ENCODE data around the gene RAB36. TPM values are rescaled to one million over a fixed set of nuclear protein-coding genes. Genes with fewer than 3 reads are reported as not detected.

The RAB36 gene
- polyA plus RNA-seq, 1 donor (not counting 4 experiments of a cell fraction or from before 2014, with no cell fraction given) = 1.9 TPM

DNA sequence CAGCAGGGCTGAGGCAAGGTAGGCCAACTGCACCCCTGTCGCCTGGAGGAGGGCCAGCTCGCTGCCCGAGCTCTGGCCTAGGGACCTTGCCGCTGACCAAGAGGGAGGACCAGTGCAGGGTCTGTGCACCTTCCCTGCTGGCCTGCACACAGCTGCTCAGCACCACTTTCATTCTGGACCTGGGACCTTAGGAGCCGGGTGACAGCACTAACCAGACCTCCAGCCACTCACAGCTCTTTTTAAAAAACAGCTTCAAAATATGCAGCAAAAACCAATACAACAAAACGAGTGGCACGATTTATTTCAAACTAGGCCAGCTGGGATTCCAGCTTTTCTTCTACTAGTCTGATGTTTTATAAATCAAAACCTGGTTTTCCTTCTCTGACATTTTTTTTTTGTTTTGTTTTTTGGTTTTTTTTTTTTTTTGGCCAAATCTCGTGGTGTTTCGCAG, 21.4 kb upstream of the RAB36 start:
- Histone ChIP-seq H4K20me1 (ENCODE audit: control insufficient read depth, extremely low read depth, insufficient read depth, low read length) (peaks cover 3% of the 10 kb centered on the region), H3K27ac (ENCODE audit: control insufficient read depth, insufficient read depth, low read length) (no peak overlapping the region)
- FAIRE-seq = no peak

GRCh38 chr22:23124611-23125511, 20.4 kb upstream of the RAB36 start:
- no peaks in the 10 kb centered on the region for H3K79me2 ChIP-seq (ENCODE audit: control insufficient read depth, insufficient read depth, low read length)
- no peak for FAIRE-seq
- dilution Hi-C loops (cut with MboI; ENCODE audit: extremely low pct_ligation_motif_present, low sequenced_read_pairs) = no loop called here

More for the DNA sequence above, 21.4 kb upstream of the RAB36 start:
- no peaks in the 10 kb centered on the region for H3K36me3 ChIP-seq (ENCODE audit: control insufficient read depth in 2 of 2, extremely low read depth in 1 of 2, insufficient read depth in 2 of 2, low read length in 2 of 2)
- H3K79me2 ChIP-seq (ENCODE audit: control insufficient read depth, insufficient read depth, low read length) = no peaks in the 10 kb centered on the region
- no peak overlapping the region for H3K4me2 ChIP-seq (ENCODE audit: control insufficient read depth, extremely low read depth, insufficient read depth, low read depth, low read length)
- H2AFZ ChIP-seq (ENCODE audit: control insufficient read depth, low read length) = no peak overlapping the region
- H3K9ac ChIP-seq (ENCODE audit: control insufficient read depth, extremely low read depth, insufficient read depth, low read length) = no peak overlapping the region
- TF ChIP-seq CTCF (optimal IDR thresholded peaks at IDR 0.05 in 1 of 3, IDR thresholded peaks at IDR 0.05 in 1 of 3, conservative IDR thresholded peaks at IDR 0.05 in 1 of 3; ENCODE audit: extremely low read depth in 1 of 3, insufficient read depth in 2 of 3, low read length in 3 of 3) (no peak), EZH2 (IDR thresholded peaks at IDR 0.05; ENCODE audit: low read length) (no peak)
- H3K9me1 ChIP-seq (ENCODE audit: control insufficient read depth, extremely low read depth, insufficient read depth, low read length) = no peaks in the 10 kb centered on the region
- no peaks in the 10 kb centered on the region for H3K9me3 ChIP-seq (ENCODE audit: control insufficient read depth, low read depth, low read length)
- no peak for DNase-seq (ENCODE audit: low read depth, low spot score)
- dilution Hi-C loops (cut with MboI; ENCODE audit: extremely low pct_ligation_motif_present, low sequenced_read_pairs) = no loop called here
- no peaks in the 10 kb centered on the region for H3K4me1 ChIP-seq (ENCODE audit: control insufficient read depth, extremely low read depth, insufficient read depth, low read length)
- no peak overlapping the region for H3K4me3 ChIP-seq (ENCODE audit: control insufficient read depth in 2 of 3, extremely low read depth in 1 of 3, insufficient read depth in 2 of 3, low read depth in 1 of 3, low read length in 3 of 3)
- H3K27me3 ChIP-seq (ENCODE audit: control insufficient read depth, extremely low read depth, insufficient read depth, low read length) = peaks cover 4% of the 10 kb centered on the region

More at GRCh38 chr22:23124611-23125511, 20.4 kb upstream of the RAB36 start:
- Histone ChIP-seq H2AFZ (ENCODE audit: control insufficient read depth, low read length) (no peak overlapping the region), H3K9me1 (ENCODE audit: control insufficient read depth, extremely low read depth, insufficient read depth, low read length) (no peaks in the 10 kb centered on the region), H3K9ac (ENCODE audit: control insufficient read depth, extremely low read depth, insufficient read depth, low read length) (no peak overlapping the region), H3K4me3 (ENCODE audit: control insufficient read depth in 2 of 3, extremely low read depth in 1 of 3, insufficient read depth in 2 of 3, low read depth in 1 of 3, low read length in 3 of 3) (no peak overlapping the region), H3K36me3 (ENCODE audit: control insufficient read depth in 2 of 2, extremely low read depth in 1 of 2, insufficient read depth in 2 of 2, low read length in 2 of 2) (no peaks in the 10 kb centered on the region), H3K4me2 (ENCODE audit: control insufficient read depth, extremely low read depth, insufficient read depth, low read depth, low read length) (no peak overlapping the region), H3K27ac (ENCODE audit: control insufficient read depth, insufficient read depth, low read length) (no peak overlapping the region), H4K20me1 (ENCODE audit: control insufficient read depth, extremely low read depth, insufficient read depth, low read length) (peaks cover 3% of the 10 kb centered on the region), H3K27me3 (ENCODE audit: control insufficient read depth, extremely low read depth, insufficient read depth, low read length) (peaks cover 4% of the 10 kb centered on the region), H3K4me1 (ENCODE audit: control insufficient read depth, extremely low read depth, insufficient read depth, low read length) (no peaks in the 10 kb centered on the region), H3K9me3 (ENCODE audit: control insufficient read depth, low read depth, low read length) (no peaks in the 10 kb centered on the region)
- TF ChIP-seq EZH2 (IDR thresholded peaks at IDR 0.05; ENCODE audit: low read length) (no peak), CTCF (optimal IDR thresholded peaks at IDR 0.05 in 1 of 3, IDR thresholded peaks at IDR 0.05 in 1 of 3, conservative IDR thresholded peaks at IDR 0.05 in 1 of 3; ENCODE audit: extremely low read depth in 1 of 3, insufficient read depth in 2 of 3, low read length in 3 of 3) (no peak)
- no peak for DNase-seq (ENCODE audit: low read depth, low spot score)

Data from keratinocyte (primary cell).